Muscle layer of colon (tissue), 2 donors: ENCODE measurements around the gene NXPH3.
"Not testable (repeated sequence)": the region's sequence is repeated elsewhere in the genome, so short reads cannot be mapped to it uniquely, and the experiment has no call there.

Source experiments
- H3K27ac ChIP-seq: one replicate; pipeline ENCODE4 v1.7.0; 2013; ENCODE audit warnings: low read depth, mild to moderate bottlenecking, low read length, moderate library complexity
- H3K27me3 ChIP-seq, 2 donors: one replicate each; pipeline ENCODE4 v1.7.0; 2013; ENCODE audit warnings: low read length in 2 of 2, mild to moderate bottlenecking in 2 of 2; ENCODE audit not compliant: insufficient read depth in 2 of 2, control insufficient read depth in 1 of 2
- H3K36me3 ChIP-seq: one replicate; pipeline ENCODE4 v1.7.0; 2013; ENCODE audit warnings: mild to moderate bottlenecking, low read length; ENCODE audit not compliant: insufficient read depth
- H3K4me1 ChIP-seq: one replicate; pipeline ENCODE4 v1.7.0; 2013; ENCODE audit warnings: mild to moderate bottlenecking, low read length; ENCODE audit not compliant: insufficient read depth
- H3K4me3 ChIP-seq, 2 donors: one replicate each; pipeline ENCODE4 v1.7.0; 2013; ENCODE audit warnings: low read length in 2 of 2, low read depth in 1 of 2, mild to moderate bottlenecking in 1 of 2, moderate library complexity in 1 of 2
- H3K9ac ChIP-seq: one replicate; pipeline ENCODE4 v1.7.0; 2013; ENCODE audit warnings: low read length
- H3K9me3 ChIP-seq: one replicate; pipeline ENCODE4 v1.7.0; 2013; ENCODE audit warnings: mild to moderate bottlenecking, low read length
- donor health status: abdominal sarcoma.
- donor health status: Adenocarcinoma of cecum.

The NXPH3 gene

GRCh38 chr17:49548506-49549310, 27.0 kb upstream of the NXPH3 start:
- Histone ChIP-seq H3K9me3 (no peaks in the 10 kb centered on the region), H3K27me3 (peaks cover 0 to 11% of the 10 kb centered on the region in 2 donors), H3K27ac (no peak overlapping the region), H3K9ac (no peak overlapping the region), H3K4me1 (no peaks in the 10 kb centered on the region), H3K4me3 (no peak overlapping the region), H3K36me3 (no peaks in the 10 kb centered on the region)

GRCh38 chr17:49549311-49549605, 26.4 kb upstream of the NXPH3 start:
- peaks cover 0 to 11% of the 10 kb centered on the region in 2 donors for H3K27me3 ChIP-seq
- no peaks in the 10 kb centered on the region for H3K4me1 ChIP-seq
- no peak overlapping the region for H3K27ac ChIP-seq
- no peak overlapping the region for H3K4me3 ChIP-seq
- no peak overlapping the region for H3K9ac ChIP-seq
- H3K9me3 ChIP-seq = no peaks in the 10 kb centered on the region
- H3K36me3 ChIP-seq = no peaks in the 10 kb centered on the region

GRCh38 chr17:49549691-49550678, 25.7 kb upstream of the NXPH3 start:
- H3K9me3 ChIP-seq = no peaks in the 10 kb centered on the region
- H3K27ac ChIP-seq = no peak overlapping the region
- H3K36me3 ChIP-seq = no peaks in the 10 kb centered on the region
- H3K27me3 ChIP-seq = peaks cover 0 to 11% of the 10 kb centered on the region in 2 donors
- H3K4me3 ChIP-seq = no peak overlapping the region
- H3K4me1 ChIP-seq = no peaks in the 10 kb centered on the region
- H3K9ac ChIP-seq = no peak overlapping the region

GRCh38 chr17:49550764-49551163, 24.9 kb upstream of the NXPH3 start:
- H3K9ac ChIP-seq, H3K9me3 ChIP-seq, H3K4me1 ChIP-seq, H3K27ac ChIP-seq, H3K4me3 ChIP-seq, H3K36me3 ChIP-seq: not testable (repeated sequence)
- peaks cover 0 to 11% of the 10 kb centered on the region in 2 donors for H3K27me3 ChIP-seq

- peaks cover 0 to 11% of the 10 kb centered on the region in 2 donors for H3K27me3 ChIP-seq
- no peak overlapping the region for H3K27ac ChIP-seq
- H3K9ac ChIP-seq = no peak overlapping the region
- H3K36me3 ChIP-seq = no peaks in the 10 kb centered on the region
- H3K4me3 ChIP-seq = no peak overlapping the region
- H3K4me1 ChIP-seq = peaks cover 6% of the 10 kb centered on the region
- H3K9me3 ChIP-seq = no peaks in the 10 kb centered on the region
Measured at GRCh38 chr17:49551221-49552069, 24.2 kb upstream of the NXPH3 start.

- Histone ChIP-seq H3K36me3 (no peaks in the 10 kb centered on the region), H3K9ac (no peak overlapping the region), H3K9me3 (no peaks in the 10 kb centered on the region), H3K4me3 (no peak overlapping the region), H3K4me1 (peaks cover 7% of the 10 kb centered on the region), H3K27me3 (peaks cover 0 to 9% of the 10 kb centered on the region in 2 donors), H3K27ac (no peak overlapping the region)
Measured at GRCh38 chr17:49552070-49552751, 23.5 kb upstream of the NXPH3 start.

- peaks cover 0 to 2% of the 10 kb centered on the region in 2 donors for H3K27me3 ChIP-seq
- H3K4me3 ChIP-seq = no peak overlapping the region
- H3K27ac ChIP-seq = no peak overlapping the region
- no peak overlapping the region for H3K9ac ChIP-seq
- H3K4me1 ChIP-seq = peaks cover 7% of the 10 kb centered on the region
- H3K9me3 ChIP-seq = no peaks in the 10 kb centered on the region
- H3K36me3 ChIP-seq = no peaks in the 10 kb centered on the region
Measured at GRCh38 chr17:49553676-49554335, 21.9 kb upstream of the NXPH3 start.

- no peak overlapping the region for H3K4me3 ChIP-seq
- no peaks in the 10 kb centered on the region for H3K9me3 ChIP-seq
- no peak overlapping the region for H3K27ac ChIP-seq
- H3K36me3 ChIP-seq = no peaks in the 10 kb centered on the region
- H3K27me3 ChIP-seq = no peaks in the 10 kb centered on the region
- peaks cover 7% of the 10 kb centered on the region for H3K4me1 ChIP-seq
- no peak overlapping the region for H3K9ac ChIP-seq
Measured at GRCh38 chr17:49554694-49555494, 20.8 kb upstream of the NXPH3 start.

- Histone ChIP-seq H3K4me3 (no peak overlapping the region), H3K9ac (no peak overlapping the region), H3K36me3 (no peaks in the 10 kb centered on the region), H3K4me1 (peaks cover 7% of the 10 kb centered on the region), H3K27me3 (no peaks in the 10 kb centered on the region), H3K27ac (no peak overlapping the region), H3K9me3 (no peaks in the 10 kb centered on the region)
Measured at GRCh38 chr17:49555495-49556222, 20.0 kb upstream of the NXPH3 start.
